Caco-2 (cell line): Measurements from ENCODE around the gene CNGA3. TPM values are rescaled to one million over a fixed set of nuclear protein-coding genes. Genes with fewer than 3 reads are reported as not detected.

Source experiments
- BruUV-seq: library from RNA; stranded (reverse); fragments of 400-500 nt; replicated peaks from 2 replicates; lab custom pipeline; 2021; lab: Mats Ljungman, UMichigan
- CTCF ChIA-PET: fragments of 300-600 bp; sonication (Branson Sonifier 250); formaldehyde crosslinking; loops from one replicate; lab custom pipeline; 2022; ENCODE audit warnings: antibody characterized with exemption; lab: Charles Lee
- POLR2A ChIA-PET: fragments of 300-600 bp; sonication (Branson Sonifier 250); formaldehyde crosslinking; loops from one replicate; lab custom pipeline; 2022; ENCODE audit warnings: antibody characterized with exemption; lab: Charles Lee
- DNase-seq, 2 experiments: peaks; one replicate each; pipeline versions ENCODE4 v3.0.0 to v3.0.0-alpha.2; 2020 to 2022
- H3K27me3 ChIP-seq: replicated peaks from 2 replicates; pipeline ENCODE4 v1.6.0; 2011; ENCODE audit warnings: low read length; ENCODE audit not compliant: control insufficient read depth, insufficient read depth
- H3K36me3 ChIP-seq: 2 replicates; pipeline ENCODE4 v1.5.1; 2011; ENCODE audit warnings: low read length; ENCODE audit not compliant: control insufficient read depth, insufficient read depth
- H3K4me1 ChIP-seq: fragments of 250-450 bp; sonication (Bioruptor Pico); 2 replicates; pipeline ENCODE4 v1.5.1; 2020; ENCODE audit warnings: mild to moderate bottlenecking
- H3K4me3 ChIP-seq: 2 replicates; pipeline ENCODE4 v1.5.1; 2011; ENCODE audit warnings: low read depth, mild to moderate bottlenecking, control low read depth, low read length
- H3K9me3 ChIP-seq: fragments of 250-450 bp; sonication (Bioruptor Pico); 2 replicates; pipeline ENCODE4 v1.5.1; 2020; ENCODE audit warnings: mild to moderate bottlenecking, moderate library complexity
- H3K27ac Mint-ChIP-seq: one replicate; pipeline ENCODE4 v1.8.0; 2022; ENCODE audit warnings: mixed read lengths; ENCODE audit not compliant: unreplicated experiment
- H3K27me3 Mint-ChIP-seq: one replicate; pipeline ENCODE4 v1.8.0; 2022; ENCODE audit warnings: mixed read lengths; ENCODE audit not compliant: insufficient read depth, unreplicated experiment
- H3K36me3 Mint-ChIP-seq: one replicate; pipeline ENCODE4 v1.8.0; 2022; ENCODE audit warnings: mild to moderate bottlenecking, mixed read lengths; ENCODE audit not compliant: insufficient read depth, unreplicated experiment
- H3K4me1 Mint-ChIP-seq: one replicate; pipeline ENCODE4 v1.8.0; 2022; ENCODE audit warnings: low read depth, mixed read lengths; ENCODE audit not compliant: unreplicated experiment
- H3K4me3 Mint-ChIP-seq: one replicate; pipeline ENCODE4 v1.8.0; 2022; ENCODE audit warnings: mild to moderate bottlenecking, moderate library complexity, mixed read lengths; ENCODE audit not compliant: unreplicated experiment
- H3K9me3 Mint-ChIP-seq: one replicate; pipeline ENCODE4 v1.8.0; 2022; ENCODE audit warnings: mixed read lengths; ENCODE audit not compliant: unreplicated experiment
- intact Hi-C: fragments of 100-400 bp; cut with micrococcal nuclease; formaldehyde crosslinking; loops from one replicate; pipeline ENCODE4 v1.10.0; 2022; ENCODE audit not compliant: unreplicated experiment
- total RNA-seq: library from RNA; stranded (reverse); gene quantifications from 2 replicates; pipeline ENCODE4 v1.2.3, GENCODE V29; 2022
- TF ChIP-seq, protein P1 (sequence below), 2 experiments: fragments of 200-600 bp in 1 of 2; IDR thresholded peaks; 1 replicate in 1 of 2; 2 replicates in 1 of 2; pipeline versions ENCODE4 v1.5.1 to v1.8.0; 2011 to 2022; ENCODE audit warnings: antibody characterized with exemption in 1 of 2, control low read depth in 1 of 2, inconsistent platforms in 1 of 2, low read depth in 1 of 2, low read length in 1 of 2, mild to moderate bottlenecking in 1 of 2, moderate library complexity in 1 of 2; ENCODE audit not compliant: insufficient read depth in 1 of 2, severe bottlenecking in 1 of 2, unreplicated experiment in 1 of 2

Gene CNGA3
- total RNA-seq, 1 experiment from 2014 or later: not detected

DNA sequence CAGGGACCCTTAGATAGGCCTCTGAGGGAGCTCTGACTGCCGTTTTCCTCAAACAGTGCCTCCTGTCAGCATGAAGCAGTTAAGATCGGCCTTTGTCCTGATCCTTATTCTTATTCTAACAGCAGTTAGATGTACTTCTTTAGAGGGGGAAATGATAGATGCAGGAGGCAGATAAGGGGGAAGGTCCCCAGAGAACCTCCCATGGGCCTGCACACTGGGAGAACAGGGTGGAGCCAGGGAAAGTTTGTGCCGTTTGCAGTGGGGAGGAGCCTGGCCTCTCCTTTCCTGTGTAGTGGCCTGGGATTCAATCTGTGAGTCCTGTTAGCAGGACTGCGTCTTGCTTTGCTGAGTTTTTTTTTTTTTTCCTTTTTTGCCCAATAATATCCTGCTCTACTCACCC, 90.5 kb downstream of the CNGA3 start:
- no peaks in the 10 kb centered on the region for H3K27me3 Mint-ChIP-seq
- peaks cover 11% of the 10 kb centered on the region for H3K36me3 Mint-ChIP-seq
- Histone ChIP-seq H3K4me3 (no peak overlapping the region), H3K9me3 (peaks cover 18% of the 10 kb centered on the region), H3K27me3 (no peaks in the 10 kb centered on the region), H3K4me1 (peaks cover 9% of the 10 kb centered on the region), H3K36me3 (no peaks in the 10 kb centered on the region)
- H3K27ac Mint-ChIP-seq: no peak overlapping the region
- peaks cover 8% of the 10 kb centered on the region for H3K4me1 Mint-ChIP-seq
- intact Hi-C loops: no loop called here
- no peak overlapping the region for H3K4me3 Mint-ChIP-seq
- BruUV-seq: no TSS peak
- DNase-seq: no peak
- ChIA-PET CTCF (no interaction called here), POLR2A (no interaction called here)
- TF ChIP-seq, protein P1, sequence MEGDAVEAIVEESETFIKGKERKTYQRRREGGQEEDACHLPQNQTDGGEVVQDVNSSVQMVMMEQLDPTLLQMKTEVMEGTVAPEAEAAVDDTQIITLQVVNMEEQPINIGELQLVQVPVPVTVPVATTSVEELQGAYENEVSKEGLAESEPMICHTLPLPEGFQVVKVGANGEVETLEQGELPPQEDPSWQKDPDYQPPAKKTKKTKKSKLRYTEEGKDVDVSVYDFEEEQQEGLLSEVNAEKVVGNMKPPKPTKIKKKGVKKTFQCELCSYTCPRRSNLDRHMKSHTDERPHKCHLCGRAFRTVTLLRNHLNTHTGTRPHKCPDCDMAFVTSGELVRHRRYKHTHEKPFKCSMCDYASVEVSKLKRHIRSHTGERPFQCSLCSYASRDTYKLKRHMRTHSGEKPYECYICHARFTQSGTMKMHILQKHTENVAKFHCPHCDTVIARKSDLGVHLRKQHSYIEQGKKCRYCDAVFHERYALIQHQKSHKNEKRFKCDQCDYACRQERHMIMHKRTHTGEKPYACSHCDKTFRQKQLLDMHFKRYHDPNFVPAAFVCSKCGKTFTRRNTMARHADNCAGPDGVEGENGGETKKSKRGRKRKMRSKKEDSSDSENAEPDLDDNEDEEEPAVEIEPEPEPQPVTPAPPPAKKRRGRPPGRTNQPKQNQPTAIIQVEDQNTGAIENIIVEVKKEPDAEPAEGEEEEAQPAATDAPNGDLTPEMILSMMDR (IDR thresholded peaks at IDR 0.05; ENCODE audit: insufficient read depth in 1 of 2, low read depth in 1 of 2, low read length in 1 of 2, severe bottlenecking in 1 of 2, unreplicated experiment in 1 of 2): no peak
- H3K9me3 Mint-ChIP-seq: peaks cover 43% of the 10 kb centered on the region

DNA sequence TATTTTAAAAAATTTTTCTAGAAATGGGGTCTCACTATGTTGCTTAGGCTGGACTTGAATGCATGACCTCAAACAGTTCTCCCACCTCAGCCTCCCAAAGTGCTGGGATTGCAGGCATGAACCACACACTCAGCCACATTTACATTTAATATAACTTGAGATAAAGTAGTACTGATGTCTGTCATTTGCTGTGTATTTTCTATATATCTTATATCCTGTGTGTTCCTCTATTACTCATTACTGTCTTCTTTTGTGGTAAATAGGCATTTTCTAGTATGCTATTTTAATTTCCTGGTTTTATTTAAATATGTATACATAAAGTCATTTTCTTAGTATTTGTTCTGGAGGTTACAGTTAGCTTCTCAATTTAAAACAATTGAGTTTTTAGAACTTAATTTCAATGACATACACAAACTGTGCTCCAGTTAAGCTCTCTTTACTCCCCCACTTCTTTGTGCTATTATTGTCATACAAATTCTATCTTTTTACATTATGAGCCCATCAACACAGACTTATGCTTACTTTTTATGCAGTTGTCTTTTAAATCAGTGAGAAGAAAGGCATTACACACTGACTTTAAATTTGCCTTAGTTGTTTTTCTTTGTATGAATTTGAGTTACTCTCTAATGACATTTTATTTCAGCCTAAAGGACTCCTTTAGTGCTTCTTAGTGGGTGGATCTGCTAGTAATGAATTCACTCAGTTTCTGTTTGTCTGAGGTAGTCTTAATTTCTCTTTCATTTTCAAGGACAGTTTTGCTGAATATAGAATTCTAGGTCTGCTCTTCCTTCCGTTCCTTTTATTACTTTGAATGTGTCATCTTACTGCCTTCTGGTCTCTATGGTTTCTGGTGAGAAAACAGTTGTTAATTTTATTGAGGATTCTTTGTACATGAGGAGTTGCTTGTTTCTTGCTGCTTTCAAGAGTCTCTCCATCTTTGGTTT, 92.2 kb downstream of the CNGA3 start:
- CTCF ChIA-PET: no interaction called here
- DNase-seq: no peak
- no peak overlapping the region for H3K27ac Mint-ChIP-seq
- Histone ChIP-seq H3K36me3 (no peaks in the 10 kb centered on the region), H3K9me3 (peaks cover 16% of the 10 kb centered on the region), H3K4me1 (peaks cover 25% of the 10 kb centered on the region), H3K4me3 (no peak overlapping the region), H3K27me3 (no peaks in the 10 kb centered on the region)
- H3K4me1 Mint-ChIP-seq: peaks cover 16% of the 10 kb centered on the region
- no peaks in the 10 kb centered on the region for H3K27me3 Mint-ChIP-seq
- peaks cover 35% of the 10 kb centered on the region for H3K9me3 Mint-ChIP-seq
- intact Hi-C loops: no loop called here
- H3K36me3 Mint-ChIP-seq: peaks cover 11% of the 10 kb centered on the region
- TF ChIP-seq, protein P1 (IDR thresholded peaks at IDR 0.05; ENCODE audit: insufficient read depth in 1 of 2, low read depth in 1 of 2, low read length in 1 of 2, severe bottlenecking in 1 of 2, unreplicated experiment in 1 of 2): no peak
- BruUV-seq: no TSS peak
- H3K4me3 Mint-ChIP-seq: no peak overlapping the region
- POLR2A ChIA-PET: no interaction called here

DNA sequence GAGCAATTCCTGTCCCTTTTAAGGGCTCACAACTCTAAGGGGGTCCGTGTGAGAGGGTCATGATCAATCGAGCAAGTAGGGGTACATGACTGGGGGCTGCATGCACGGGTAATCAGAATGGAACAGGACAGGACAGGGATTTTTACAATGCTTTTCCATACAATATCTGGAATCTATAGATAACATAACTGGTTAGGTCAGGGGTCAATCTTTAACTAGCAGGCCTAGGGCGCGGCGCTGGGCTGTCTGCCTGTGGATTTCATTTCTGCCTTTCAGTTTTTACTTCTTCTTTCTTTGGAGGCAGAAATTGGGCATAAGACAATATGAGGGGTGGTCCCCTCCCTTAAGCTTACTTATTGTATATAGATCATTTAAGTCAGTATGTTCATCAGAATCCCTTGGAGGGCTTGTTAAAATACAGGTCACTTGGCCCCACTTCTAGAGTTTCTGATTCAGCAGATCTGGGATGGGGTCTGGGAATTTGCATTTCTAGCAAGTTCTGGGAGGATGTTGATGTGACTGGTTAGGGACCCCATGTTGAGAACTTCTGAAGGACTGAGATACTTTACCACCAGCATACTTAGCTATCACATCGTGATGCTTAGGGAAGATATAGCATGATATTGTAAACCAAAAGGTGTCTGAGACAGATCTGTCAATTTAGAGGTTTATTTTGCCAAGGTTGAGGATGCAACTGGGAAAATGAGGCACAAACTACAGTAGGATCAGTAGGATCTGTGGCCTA, 95.6 kb downstream of the CNGA3 start:
- CTCF ChIA-PET: no interaction called here

More for the DNA sequence above, 95.6 kb downstream of the CNGA3 start:
- peaks cover 15% of the 10 kb centered on the region for H3K4me1 Mint-ChIP-seq
- peaks cover 7% of the 10 kb centered on the region for H3K36me3 Mint-ChIP-seq
- Histone ChIP-seq H3K4me3 (no peak overlapping the region), H3K27me3 (no peaks in the 10 kb centered on the region), H3K36me3 (no peaks in the 10 kb centered on the region), H3K4me1 (peaks cover 44% of the 10 kb centered on the region), H3K9me3 (no peaks in the 10 kb centered on the region)
- TF ChIP-seq, protein P1 (IDR thresholded peaks at IDR 0.05; ENCODE audit: insufficient read depth in 1 of 2, low read depth in 1 of 2, low read length in 1 of 2, severe bottlenecking in 1 of 2, unreplicated experiment in 1 of 2): no peak
- POLR2A ChIA-PET: no interaction called here
- peak in 1 of 2 experiments; percentile 40 for DNase-seq
- no TSS peak for BruUV-seq
- H3K27me3 Mint-ChIP-seq: no peaks in the 10 kb centered on the region
- H3K9me3 Mint-ChIP-seq: peaks cover 20% of the 10 kb centered on the region
- peak overlapping the region; percentile 13 for H3K4me3 Mint-ChIP-seq
- intact Hi-C loops: no loop called here
- H3K27ac Mint-ChIP-seq: peak overlapping the region; percentile 12
